HG02610 (cell line): Measurements from ENCODE around the gene NPEPPS.

Source experiments
- ATAC-seq: cut with Tn5 transposase; IDR thresholded peaks from one replicate; pipeline ENCODE4 v1.9.1; 2021; ENCODE audit warnings: mild to moderate bottlenecking, moderate library complexity; ENCODE audit not compliant: unreplicated experiment

The NPEPPS gene

GRCh38 chr17:47660064-47660492 is 129.2 kb downstream of the NPEPPS start:
- peak; percentile 67 for ATAC-seq

GRCh38 chr17:47663912-47664623 is 133.2 kb downstream of the NPEPPS start:
- ATAC-seq: no peak

GRCh38 chr17:47664624-47664941 is 133.7 kb downstream of the NPEPPS start:
- no peak for ATAC-seq

- no peak for ATAC-seq
Measured at GRCh38 chr17:47665655-47666054, 134.7 kb downstream of the NPEPPS start.

- ATAC-seq: no peak
Measured at GRCh38 chr17:47669081-47669480, 138.2 kb downstream of the NPEPPS start.

GRCh38 chr17:47670064-47670463 is 139.2 kb downstream of the NPEPPS start:
- no peak for ATAC-seq
